Posterior vena cava (tissue), 2 donors: ENCODE results near the gene CT45A7. TPM values are rescaled to one million over a fixed set of nuclear protein-coding genes. Genes with fewer than 3 reads are reported as not detected.
"Not testable (repeated sequence)": the region's sequence is repeated elsewhere in the genome, so short reads cannot be mapped to it uniquely, and the experiment has no call there.

ENCODE experiments used
- DNase-seq: peaks from one replicate; pipeline ENCODE4 v3.0.0-alpha.2; 2020; ENCODE audit warnings: low spot score
- intact Hi-C, 2 donors: fragments of 100-400 bp; cut with DNase I; formaldehyde crosslinking; loops; one replicate each; pipeline versions ENCODE4 v1.14.1 to v1.14.2; 2022 to 2023
- long read RNA-seq, 2 donors: library from polyadenylated mRNA; unstranded; transcript quantifications; one replicate each; pipeline ENCODE4 v2.0.0, GENCODE V29; 2020 to 2021
- total RNA-seq, 2 donors: library from RNA; stranded (reverse); fragmentation: NEBNext Ultra II Directional; extraction: Animal tissue kit (Norgen Biotek cat#: 25700); gene quantifications; one replicate each; pipeline ENCODE4 v1.2.1, GENCODE V29; 2021
- donor health status: DM: yes; HTN: yes; CAD: no.
- donor health status: DM: yes; HTN: yes; CAD: no.

Gene CT45A7, protein sequence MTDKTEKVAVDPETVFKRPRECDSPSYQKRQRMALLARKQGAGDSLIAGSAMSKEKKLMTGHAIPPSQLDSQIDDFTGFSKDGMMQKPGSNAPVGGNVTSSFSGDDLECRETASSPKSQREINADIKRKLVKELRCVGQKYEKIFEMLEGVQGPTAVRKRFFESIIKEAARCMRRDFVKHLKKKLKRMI
- not detected for total RNA-seq
- long read RNA-seq, donor 1 = 0 reads
- long read RNA-seq, donor 2 = 0 reads

DNA sequence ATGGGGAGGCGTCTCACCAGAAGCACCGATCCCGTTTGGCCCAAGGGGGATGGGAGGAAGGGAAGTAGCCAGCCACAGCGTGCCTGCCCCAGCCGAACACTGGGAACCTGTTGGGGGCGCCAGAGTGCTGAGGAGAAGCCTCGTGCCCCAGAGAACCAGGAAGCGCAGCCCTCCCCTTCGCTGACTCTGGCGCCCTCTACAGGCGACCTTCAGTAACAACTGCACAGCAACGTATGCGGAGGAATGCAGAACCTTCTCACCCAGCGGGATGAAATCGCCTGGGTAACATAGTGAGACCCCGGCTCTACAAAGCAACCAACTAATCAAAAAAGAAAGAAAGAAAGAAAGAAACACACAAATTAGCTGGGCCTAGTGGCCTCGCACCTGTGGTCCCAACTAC, at the start of gene CT45A7:
Gene CT45A7 (minus strand): TSS at position 101 of the 400 bp plus-strand sequence. CDS start 3,747 bp downstream, outside the sequence.
- intact Hi-C loops, DNase-seq: not testable (repeated sequence)

DNA sequence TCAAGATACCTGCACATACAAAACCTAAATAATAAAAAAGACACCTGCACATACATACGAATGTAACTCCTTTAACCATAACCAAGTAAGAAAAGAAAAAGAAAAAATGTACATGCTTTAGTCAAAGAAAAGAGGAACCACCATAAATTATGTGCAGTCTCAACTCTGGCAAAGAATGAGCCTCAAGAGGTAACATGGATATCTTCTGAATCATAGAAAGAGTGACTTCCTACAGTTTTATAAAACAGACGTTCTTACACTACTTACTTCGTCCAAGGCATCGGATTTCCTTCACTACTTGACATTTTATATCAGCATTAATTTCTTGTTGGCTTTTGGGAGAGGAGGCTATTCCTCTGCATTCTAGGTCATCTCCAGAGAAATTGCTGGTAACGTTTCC, 45.7 kb upstream of the CT45A7 start:
- DNase-seq, intact Hi-C loops: not testable (repeated sequence)

DNA sequence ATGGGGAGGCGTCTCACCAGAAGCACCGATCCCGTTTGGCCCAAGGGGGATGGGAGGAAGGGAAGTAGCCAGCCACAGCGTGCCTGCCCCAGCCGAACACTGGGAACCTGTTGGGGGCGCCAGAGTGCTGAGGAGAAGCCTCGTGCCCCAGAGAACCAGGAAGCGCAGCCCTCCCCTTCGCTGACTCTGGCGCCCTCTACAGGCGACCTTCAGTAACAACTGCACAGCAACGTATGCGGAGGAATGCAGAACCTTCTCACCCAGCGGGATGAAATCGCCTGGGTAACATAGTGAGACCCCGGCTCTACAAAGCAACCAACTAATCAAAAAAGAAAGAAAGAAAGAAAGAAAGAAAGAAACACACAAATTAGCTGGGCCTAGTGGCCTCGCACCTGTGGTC, 34.6 kb upstream of the CT45A7 start, which contains the start of gene CT45A9:
Gene CT45A9 (minus strand): TSS at position 101 of the 400 bp plus-strand sequence. CDS start 3,751 bp downstream, outside the sequence.
- DNase-seq, intact Hi-C loops: not testable (repeated sequence)

DNA sequence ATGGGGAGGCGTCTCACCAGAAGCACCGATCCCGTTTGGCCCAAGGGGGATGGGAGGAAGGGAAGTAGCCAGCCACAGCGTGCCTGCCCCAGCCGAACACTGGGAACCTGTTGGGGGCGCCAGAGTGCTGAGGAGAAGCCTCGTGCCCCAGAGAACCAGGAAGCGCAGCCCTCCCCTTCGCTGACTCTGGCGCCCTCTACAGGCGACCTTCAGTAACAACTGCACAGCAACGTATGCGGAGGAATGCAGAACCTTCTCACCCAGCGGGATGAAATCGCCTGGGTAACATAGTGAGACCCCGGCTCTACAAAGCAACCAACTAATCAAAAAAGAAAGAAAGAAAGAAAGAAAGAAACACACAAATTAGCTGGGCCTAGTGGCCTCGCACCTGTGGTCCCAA, 17.4 kb upstream of the CT45A7 start, which contains the start of gene CT45A8:
Gene CT45A8 (minus strand): TSS at position 101 of the 400 bp plus-strand sequence. CDS start 3,755 bp downstream, outside the sequence.
- DNase-seq, intact Hi-C loops: not testable (repeated sequence)

DNA sequence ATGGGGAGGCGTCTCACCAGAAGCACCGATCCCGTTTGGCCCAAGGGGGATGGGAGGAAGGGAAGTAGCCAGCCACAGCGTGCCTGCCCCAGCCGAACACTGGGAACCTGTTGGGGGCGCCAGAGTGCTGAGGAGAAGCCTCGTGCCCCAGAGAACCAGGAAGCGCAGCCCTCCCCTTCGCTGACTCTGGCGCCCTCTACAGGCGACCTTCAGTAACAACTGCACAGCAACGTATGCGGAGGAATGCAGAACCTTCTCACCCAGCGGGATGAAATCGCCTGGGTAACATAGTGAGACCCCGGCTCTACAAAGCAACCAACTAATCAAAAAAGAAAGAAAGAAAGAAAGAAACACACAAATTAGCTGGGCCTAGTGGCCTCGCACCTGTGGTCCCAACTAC, 17.2 kb downstream of the CT45A7 start, which contains the start of gene CT45A2:
Gene CT45A2 (minus strand): TSS at position 101 of the 400 bp plus-strand sequence. CDS start 3,747 bp downstream, outside the sequence.
- DNase-seq, intact Hi-C loops: not testable (repeated sequence)

DNA sequence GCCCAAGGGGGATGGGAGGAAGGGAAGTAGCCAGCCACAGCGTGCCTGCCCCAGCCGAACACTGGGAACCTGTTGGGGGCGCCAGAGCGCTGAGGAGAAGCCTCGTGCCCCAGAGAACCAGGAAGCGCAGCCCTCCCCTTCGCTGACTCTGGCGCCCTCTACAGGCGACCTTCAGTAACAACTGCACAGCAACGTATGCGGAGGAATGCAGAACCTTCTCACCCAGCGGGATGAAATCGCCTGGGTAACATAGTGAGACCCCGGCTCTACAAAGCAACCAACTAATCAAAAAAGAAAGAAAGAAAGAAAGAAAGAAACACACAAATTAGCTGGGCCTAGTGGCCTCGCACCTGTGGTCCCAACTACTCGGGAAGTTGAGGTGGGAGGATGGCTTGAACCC, 34.4 kb downstream of the CT45A7 start, which contains the start of gene CT45A6:
Gene CT45A6 (minus strand): TSS at position 101 of the 400 bp plus-strand sequence. CDS start 3,794 bp downstream, outside the sequence.
- DNase-seq, intact Hi-C loops: not testable (repeated sequence)

DNA sequence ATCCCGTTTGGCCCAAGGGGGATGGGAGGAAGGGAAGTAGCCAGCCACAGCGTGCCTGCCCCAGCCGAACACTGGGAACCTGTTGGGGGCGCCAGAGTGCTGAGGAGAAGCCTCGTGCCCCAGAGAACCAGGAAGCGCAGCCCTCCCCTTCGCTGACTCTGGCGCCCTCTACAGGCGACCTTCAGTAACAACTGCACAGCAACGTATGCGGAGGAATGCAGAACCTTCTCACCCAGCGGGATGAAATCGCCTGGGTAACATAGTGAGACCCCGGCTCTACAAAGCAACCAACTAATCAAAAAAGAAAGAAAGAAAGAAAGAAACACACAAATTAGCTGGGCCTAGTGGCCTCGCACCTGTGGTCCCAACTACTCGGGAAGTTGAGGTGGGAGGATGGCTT, 51.7 kb downstream of the CT45A7 start, which contains the start of gene CT45A5:
Gene CT45A5 (minus strand): TSS at position 101 of the 400 bp plus-strand sequence. CDS start 3,774 bp downstream, outside the sequence.
- DNase-seq, intact Hi-C loops: not testable (repeated sequence)

Other genes starting within 250 kb of the CT45A7 start
- gene CT45A1, start 123.6 kb downstream of the CT45A7 start, total RNA-seq = not detected
- not detected for gene CT45A3, start 69.1 kb downstream of the CT45A7 start, total RNA-seq
- not detected for gene CT45A5, start 51.8 kb downstream of the CT45A7 start, total RNA-seq
- not detected for gene CT45A6, start 34.5 kb downstream of the CT45A7 start, total RNA-seq
- gene CT45A2, start 17.3 kb downstream of the CT45A7 start, total RNA-seq = not detected
- gene CT45A8, start 17.3 kb upstream of the CT45A7 start, total RNA-seq = not detected
- gene CT45A9, start 34.5 kb upstream of the CT45A7 start, total RNA-seq = not detected
- gene CT45A10, start 56.2 kb upstream of the CT45A7 start, total RNA-seq = not detected
- not detected for gene SAGE1, start 56.4 kb upstream of the CT45A7 start, total RNA-seq
- gene MMGT1, start 136.7 kb upstream of the CT45A7 start, total RNA-seq = 10 to 100 TPM; 31.9 to 38.5 TPM
- gene SLC9A6, start 148.2 kb upstream of the CT45A7 start, total RNA-seq = 10 to 100 TPM; 12.1 to 13.3 TPM